Esophagus muscularis mucosa (tissue), 4 donors: Measurements from ENCODE around the gene CPAMD8. TPM values are rescaled to one million over a fixed set of nuclear protein-coding genes. Genes with fewer than 3 reads are reported as not detected.

ENCODE experiments used
- DNase-seq: peaks from one replicate; pipeline ENCODE4 v3.0.0-alpha.2; 2017; ENCODE audit errors: extremely low spot score
- H3K27ac ChIP-seq, 4 donors: fragments of 200-600 bp; sonication (generic); replicated peaks in 1 of 4; 1 replicate in 3 of 4; 2 replicates in 1 of 4; pipeline ENCODE4 v1.5.1; 2016 to 2019; ENCODE audit warnings: mild to moderate bottlenecking in 1 of 4
- H3K27me3 ChIP-seq, 4 donors: fragments of 200-600 bp; sonication (generic); one replicate each; pipeline versions ENCODE4 v1.5.1 to v1.6.0; 2016 to 2019
- H3K36me3 ChIP-seq, 4 donors: fragments of 200-600 bp; sonication (generic); one replicate each; pipeline ENCODE4 v1.5.1; 2016 to 2019
- H3K4me1 ChIP-seq, 4 donors: fragments of 200-600 bp; sonication (generic); one replicate each; pipeline ENCODE4 v1.5.1; 2016 to 2019
- H3K4me3 ChIP-seq, 4 donors: fragments of 200-600 bp; sonication (generic); 1 replicate in 2 of 4; 2 replicates in 2 of 4; pipeline ENCODE4 v1.5.1; 2016 to 2019; ENCODE audit warnings: mild to moderate bottlenecking in 4 of 4, moderate library complexity in 1 of 4
- H3K9me3 ChIP-seq, 4 donors: fragments of 200-600 bp; sonication (generic); 1 replicate in 3 of 4; 2 replicates in 1 of 4; pipeline ENCODE4 v1.5.1; 2016 to 2019
- EP300 ChIP-seq: sonication (generic); formaldehyde crosslinking; IDR thresholded peaks from one replicate; pipeline ENCODE4 v1.6.1; 2017; ENCODE audit warnings: antibody characterized with exemption
- POLR2A ChIP-seq: fragments of 450-650 bp; IDR thresholded peaks from one replicate; pipeline ENCODE4 v1.6.1; 2017; ENCODE audit warnings: antibody characterized with exemption, moderate library complexity, mild to moderate bottlenecking, low read depth
- POLR2AphosphoS5 ChIP-seq, 2 donors: sonication (generic); formaldehyde crosslinking; IDR thresholded peaks; one replicate each; pipeline ENCODE4 v1.6.1; 2017; ENCODE audit warnings: antibody characterized with exemption in 2 of 2
- WGBS: methylation state at CpG from one replicate; pipeline ENCODE4 v1.1.5; 2018; 5-methylcytosine and 5-hydroxymethylcytosine counted together
- intact Hi-C: fragments of 100-400 bp; cut with DNase I; formaldehyde crosslinking; loops from one replicate; pipeline ENCODE4 v1.15.1; 2023
- total RNA-seq, 4 donors: library from RNA; depleted of rRNA; stranded (reverse); fragments of >200 nt; gene quantifications; one replicate each; pipeline versions ENCODE4 v1.1.0 to v1.2.1, GENCODE V29; 2016
- TF ChIP-seq, protein P1 (sequence below), 3 experiments: fragments of 200-600 bp in 2 of 3; fragments of 450-650 bp in 1 of 3; sonication (generic) in 2 of 3; IDR thresholded peaks; one replicate each; pipeline ENCODE4 v1.5.1; 2017 to 2019; ENCODE audit warnings: antibody characterized with exemption in 3 of 3, mild to moderate bottlenecking in 2 of 3, moderate library complexity in 1 of 3

CPAMD8 gene
- total RNA-seq, 4 donors from 2014 or later, result 9.6 to 21.0 (median 13.0) TPM

DNA sequence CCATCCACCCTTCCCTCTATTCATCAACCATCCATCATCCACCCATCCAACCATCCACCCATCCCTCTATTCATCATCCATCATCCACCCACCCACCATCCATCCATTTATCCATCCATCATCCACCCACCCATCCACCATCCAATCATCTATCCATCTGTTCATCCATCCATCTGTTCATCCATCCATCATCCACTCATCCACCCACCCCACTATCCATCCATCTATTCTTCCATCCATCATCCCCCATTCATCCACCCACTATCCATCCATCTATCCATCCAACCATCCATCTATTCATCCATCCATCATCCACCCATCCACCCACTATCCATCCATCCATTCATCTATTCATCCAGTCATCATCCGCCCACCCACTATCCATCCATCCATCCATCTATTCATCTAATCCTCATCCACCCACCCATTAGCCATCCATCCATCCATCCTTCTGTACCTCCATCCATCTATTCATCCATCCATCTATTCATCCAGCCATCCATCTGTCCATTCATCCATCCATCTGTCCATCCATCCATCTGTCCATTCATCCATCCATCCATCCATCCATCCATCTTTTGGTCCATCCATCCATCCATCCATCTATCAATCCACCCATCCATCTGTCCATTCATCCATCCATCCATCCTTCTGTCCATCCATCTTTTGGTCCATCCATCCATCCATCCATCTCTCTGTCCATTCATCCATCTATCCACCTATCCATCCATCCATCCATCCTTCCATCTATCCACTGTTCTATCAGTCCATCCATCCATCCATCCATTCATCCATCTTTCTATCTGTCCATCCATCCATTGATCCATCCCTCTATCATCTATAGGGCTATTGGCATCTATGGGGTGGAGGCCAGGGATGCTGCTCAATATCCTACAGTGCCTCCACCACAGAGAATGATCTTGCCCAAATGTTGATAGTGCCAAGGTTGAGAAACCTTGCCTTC is 47.5 kb downstream of the CPAMD8 start:
- peaks cover 0 to 20% (median 0%) of the 10 kb centered on the region in 4 donors for H3K27me3 ChIP-seq
- H3K27ac ChIP-seq, result no peak overlapping the region
- peaks cover 0 to 7% (median 2%) of the 10 kb centered on the region in 4 donors for H3K9me3 ChIP-seq
- DNase-seq, result no peak
- no peaks in the 10 kb centered on the region for H3K4me1 ChIP-seq
- intact Hi-C loops, result no loop called here
- no peak overlapping the region for H3K4me3 ChIP-seq
- H3K36me3 ChIP-seq, result peaks cover 0 to 6% (median 0%) of the 10 kb centered on the region in 4 donors
- 95% methylated on average over 1 of the region's 1 CpG for WGBS
- TF ChIP-seq, protein P1, sequence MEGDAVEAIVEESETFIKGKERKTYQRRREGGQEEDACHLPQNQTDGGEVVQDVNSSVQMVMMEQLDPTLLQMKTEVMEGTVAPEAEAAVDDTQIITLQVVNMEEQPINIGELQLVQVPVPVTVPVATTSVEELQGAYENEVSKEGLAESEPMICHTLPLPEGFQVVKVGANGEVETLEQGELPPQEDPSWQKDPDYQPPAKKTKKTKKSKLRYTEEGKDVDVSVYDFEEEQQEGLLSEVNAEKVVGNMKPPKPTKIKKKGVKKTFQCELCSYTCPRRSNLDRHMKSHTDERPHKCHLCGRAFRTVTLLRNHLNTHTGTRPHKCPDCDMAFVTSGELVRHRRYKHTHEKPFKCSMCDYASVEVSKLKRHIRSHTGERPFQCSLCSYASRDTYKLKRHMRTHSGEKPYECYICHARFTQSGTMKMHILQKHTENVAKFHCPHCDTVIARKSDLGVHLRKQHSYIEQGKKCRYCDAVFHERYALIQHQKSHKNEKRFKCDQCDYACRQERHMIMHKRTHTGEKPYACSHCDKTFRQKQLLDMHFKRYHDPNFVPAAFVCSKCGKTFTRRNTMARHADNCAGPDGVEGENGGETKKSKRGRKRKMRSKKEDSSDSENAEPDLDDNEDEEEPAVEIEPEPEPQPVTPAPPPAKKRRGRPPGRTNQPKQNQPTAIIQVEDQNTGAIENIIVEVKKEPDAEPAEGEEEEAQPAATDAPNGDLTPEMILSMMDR (IDR thresholded peaks at IDR 0.05), result no peak
- TF ChIP-seq POLR2A, result no peak
- no peak for TF ChIP-seq POLR2AphosphoS5 (IDR thresholded peaks at IDR 0.05)
- TF ChIP-seq EP300, result no peak

DNA sequence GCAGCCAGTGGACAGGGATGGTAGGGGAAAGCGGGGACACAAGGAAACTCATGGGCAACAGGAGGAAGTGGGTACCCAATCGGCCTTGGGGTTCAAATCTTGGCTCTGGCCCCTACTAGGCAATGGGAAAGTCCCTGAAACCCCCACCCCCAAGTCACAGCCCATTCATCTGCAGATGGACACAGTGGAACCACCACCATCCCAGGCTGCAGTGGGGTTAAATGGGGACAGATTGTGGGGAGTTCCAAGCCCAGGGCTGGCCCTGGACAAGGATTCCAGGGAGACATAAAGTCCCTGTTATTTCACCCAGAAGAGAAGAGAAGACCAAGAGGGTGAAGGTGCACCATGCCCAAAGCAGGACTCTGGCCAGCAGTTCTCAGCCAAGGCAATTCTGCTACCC is 48.5 kb downstream of the CPAMD8 start:
- intact Hi-C loops, result no loop called here
- TF ChIP-seq POLR2A, result no peak
- TF ChIP-seq POLR2AphosphoS5 (IDR thresholded peaks at IDR 0.05), result no peak
- no peak for TF ChIP-seq EP300
- TF ChIP-seq, protein P1 (IDR thresholded peaks at IDR 0.05), result no peak
- peaks cover 0 to 6% (median 0%) of the 10 kb centered on the region in 4 donors for H3K36me3 ChIP-seq
- H3K4me3 ChIP-seq, result no peak overlapping the region
- H3K27me3 ChIP-seq, result peaks cover 0 to 20% (median 0%) of the 10 kb centered on the region in 4 donors
- no peaks in the 10 kb centered on the region for H3K4me1 ChIP-seq
- no peak for DNase-seq
- no peaks in the 10 kb centered on the region for H3K9me3 ChIP-seq
- H3K27ac ChIP-seq, result no peak overlapping the region
- WGBS, result 80% methylated on average over 2 of the region's 2 CpGs

DNA sequence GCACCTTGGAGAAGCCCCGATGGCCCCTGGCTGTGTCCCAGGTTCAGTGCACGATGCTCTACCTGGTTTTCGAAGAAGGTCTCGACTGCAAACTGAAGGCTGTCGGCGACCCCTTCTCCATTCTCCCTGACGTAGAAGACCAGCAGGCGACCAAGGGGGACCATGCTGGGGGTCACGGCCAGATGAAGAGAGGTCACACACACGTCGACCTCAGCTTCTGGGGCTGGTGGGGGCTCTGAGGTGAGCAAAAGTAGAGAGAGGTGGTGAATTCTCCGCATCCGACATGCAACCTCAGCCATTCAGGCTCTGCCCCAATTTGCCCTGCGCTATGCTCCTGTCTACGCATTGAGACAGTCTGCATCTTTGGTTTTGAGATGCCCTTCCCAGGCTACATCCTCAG is 49.3 kb downstream of the CPAMD8 start:
- H3K4me1 ChIP-seq, result no peaks in the 10 kb centered on the region
- no peak for DNase-seq
- peaks cover 0 to 20% (median 0%) of the 10 kb centered on the region in 4 donors for H3K27me3 ChIP-seq
- no peak overlapping the region for H3K27ac ChIP-seq
- TF ChIP-seq, protein P1 (IDR thresholded peaks at IDR 0.05), result no peak
- TF ChIP-seq POLR2A (no peak), POLR2AphosphoS5 (IDR thresholded peaks at IDR 0.05) (no peak), EP300 (no peak)
- peaks cover 0 to 9% (median 0%) of the 10 kb centered on the region in 4 donors for H3K36me3 ChIP-seq
- no peak overlapping the region for H3K4me3 ChIP-seq
- intact Hi-C loops, result no loop called here
- H3K9me3 ChIP-seq, result no peaks in the 10 kb centered on the region
- 91% methylated on average over 15 of the region's 15 CpGs for whole genome bisulfite sequencing

DNA sequence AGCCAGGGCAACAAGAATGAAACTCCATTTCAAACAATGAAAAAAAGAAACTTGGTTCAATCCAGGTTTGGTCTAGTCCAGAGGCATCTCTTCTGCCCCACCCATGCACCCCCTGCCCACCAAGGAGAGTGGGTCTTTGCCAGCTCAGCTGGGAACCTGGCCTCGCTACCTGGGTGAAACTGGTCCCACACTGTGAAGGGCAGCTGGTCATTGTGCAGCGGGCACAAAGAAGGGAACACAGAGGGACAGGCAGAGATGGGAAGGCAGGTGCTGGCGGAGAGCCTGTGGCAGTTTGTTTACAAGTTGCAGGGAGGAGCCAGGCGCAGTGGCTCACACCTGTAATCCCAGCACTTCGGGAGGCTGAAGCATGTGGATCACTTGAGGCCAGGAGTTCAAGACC is 50.2 kb downstream of the CPAMD8 start:
- no peak for DNase-seq
- intact Hi-C loops, result no loop called here
- no peaks in the 10 kb centered on the region for H3K4me1 ChIP-seq
- H3K9me3 ChIP-seq, result no peaks in the 10 kb centered on the region
- TF ChIP-seq, protein P1 (IDR thresholded peaks at IDR 0.05), result no peak
- TF ChIP-seq POLR2A (no peak), POLR2AphosphoS5 (IDR thresholded peaks at IDR 0.05) (no peak), EP300 (no peak)
- H3K27me3 ChIP-seq, result peaks cover 0 to 20% (median 0%) of the 10 kb centered on the region in 4 donors
- peaks cover 0 to 9% (median 0%) of the 10 kb centered on the region in 4 donors for H3K36me3 ChIP-seq
- H3K4me3 ChIP-seq, result no peak overlapping the region
- no peak overlapping the region for H3K27ac ChIP-seq
- WGBS, result 88% methylated on average over 4 of the region's 5 CpGs
